HG03378 (cell line): Measurements from ENCODE around the gene ANAPC15.

Experiments
- ATAC-seq: cut with Tn5 transposase; IDR thresholded peaks from one replicate; pipeline ENCODE4 v1.9.1; 2021; ENCODE audit warnings: mild to moderate bottlenecking, moderate library complexity; ENCODE audit not compliant: unreplicated experiment

The ANAPC15 gene

GRCh38 chr11:72088076-72088808 is 24.3 kb downstream of the ANAPC15 start:
- no peak for ATAC-seq

GRCh38 chr11:72085621-72086351 is 26.7 kb downstream of the ANAPC15 start:
- ATAC-seq: no peak

- no peak for ATAC-seq
Observed at GRCh38 chr11:72084965-72085364, 27.5 kb downstream of the ANAPC15 start.

GRCh38 chr11:72084076-72084475 is 28.4 kb downstream of the ANAPC15 start:
- ATAC-seq: no peak

- no peak for ATAC-seq
Observed at GRCh38 chr11:72083414-72083813, 29.1 kb downstream of the ANAPC15 start.

GRCh38 chr11:72081821-72082453 is 30.6 kb downstream of the ANAPC15 start:
- ATAC-seq: no peak

- no peak for ATAC-seq
Observed at GRCh38 chr11:72081184-72081644, 31.3 kb downstream of the ANAPC15 start.

- peak; percentile 93 for ATAC-seq
Observed at GRCh38 chr11:72080326-72081183, 31.9 kb downstream of the ANAPC15 start, which contains the start of the genes LRRC51 and NUMA1. Gene LRRC51, plus strand, starts transcription at chr11:72080850. Its CDS starts 8,234 bp downstream, at chr11:72089084. Gene NUMA1, minus strand, starts transcription at chr11:72080542. Its CDS starts 44,599 bp downstream, at chr11:72035943.

GRCh38 chr11:72079819-72080325 is 32.6 kb downstream of the ANAPC15 start:
- ATAC-seq: no peak

- no peak for ATAC-seq
Observed at GRCh38 chr11:72078477-72078876, 34.0 kb downstream of the ANAPC15 start.

- no peak for ATAC-seq
Observed at GRCh38 chr11:72075756-72076155, 36.7 kb downstream of the ANAPC15 start.

GRCh38 chr11:72075109-72075508 is 37.4 kb downstream of the ANAPC15 start:
- ATAC-seq: no peak

- no peak for ATAC-seq
Observed at GRCh38 chr11:72072348-72072747, 40.1 kb downstream of the ANAPC15 start.

- no peak for ATAC-seq
Observed at GRCh38 chr11:72070491-72070890, 42.0 kb downstream of the ANAPC15 start.

- ATAC-seq: peak; percentile 45
Observed at GRCh38 chr11:72069787-72070251, 42.7 kb downstream of the ANAPC15 start.

- ATAC-seq: no peak
Observed at GRCh38 chr11:72069200-72069599, 43.3 kb downstream of the ANAPC15 start.

- ATAC-seq: no peak
Observed at GRCh38 chr11:72067676-72068075, 44.8 kb downstream of the ANAPC15 start.

GRCh38 chr11:72067266-72067665 is 45.2 kb downstream of the ANAPC15 start:
- no peak for ATAC-seq

- no peak for ATAC-seq
Observed at GRCh38 chr11:72066855-72067254, 45.6 kb downstream of the ANAPC15 start.

GRCh38 chr11:72061739-72062396 is 50.6 kb downstream of the ANAPC15 start:
- ATAC-seq: no peak
